NCI-H345 treated with DMSO at 0.1 percent for 48 hours (cell line): ENCODE results near the gene ZNF33B.
"Not testable (repeated sequence)": the region's sequence is repeated elsewhere in the genome, so short reads cannot be mapped to it uniquely, and the experiment has no call there.

Experiments
- DNase-seq: peaks from one replicate; lab custom pipeline; 2025; ENCODE audit not compliant: unreplicated experiment; lab: John Stamatoyannopoulos, UW

Gene ZNF33B

DNA sequence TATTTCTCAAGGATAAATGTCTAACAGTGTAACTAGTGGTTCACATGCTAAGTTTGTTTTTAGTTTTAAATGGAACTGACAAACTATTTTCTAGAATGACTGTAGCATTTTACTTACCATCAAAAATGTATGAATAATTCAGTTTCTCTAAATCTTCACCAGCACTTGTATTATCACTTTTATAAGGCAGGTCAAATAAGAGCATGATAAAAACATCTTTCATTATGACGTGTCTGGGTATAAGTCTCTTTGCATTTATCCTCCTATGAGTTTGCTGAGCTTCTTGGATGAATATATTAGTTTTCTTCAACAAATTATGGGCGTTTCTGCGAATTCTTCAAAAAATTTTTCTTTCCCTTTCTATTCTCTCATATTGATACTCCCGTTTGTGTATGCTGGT lies 19.9 kb downstream of the ZNF33B start:
- DNase-seq: no peak

DNA sequence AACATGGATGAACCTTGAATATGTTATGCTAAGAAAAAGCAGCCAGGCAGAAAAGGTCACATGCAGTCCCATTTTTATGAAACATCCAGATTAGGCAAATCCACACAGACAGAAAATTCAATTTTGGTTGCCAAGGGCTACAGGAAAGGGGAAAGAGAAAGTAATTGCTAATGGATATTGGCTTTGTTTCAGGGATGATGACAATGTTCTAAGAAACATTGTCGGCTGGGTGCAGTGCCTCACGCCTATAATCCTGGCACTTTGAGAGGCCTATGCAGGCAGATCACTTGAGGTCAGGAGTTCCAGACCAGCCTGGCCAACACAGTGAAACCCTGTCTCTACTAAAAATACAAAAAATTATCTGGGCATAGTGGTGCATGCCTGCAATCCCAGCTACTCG lies 23.0 kb downstream of the ZNF33B start:
- no peak for DNase-seq

DNA sequence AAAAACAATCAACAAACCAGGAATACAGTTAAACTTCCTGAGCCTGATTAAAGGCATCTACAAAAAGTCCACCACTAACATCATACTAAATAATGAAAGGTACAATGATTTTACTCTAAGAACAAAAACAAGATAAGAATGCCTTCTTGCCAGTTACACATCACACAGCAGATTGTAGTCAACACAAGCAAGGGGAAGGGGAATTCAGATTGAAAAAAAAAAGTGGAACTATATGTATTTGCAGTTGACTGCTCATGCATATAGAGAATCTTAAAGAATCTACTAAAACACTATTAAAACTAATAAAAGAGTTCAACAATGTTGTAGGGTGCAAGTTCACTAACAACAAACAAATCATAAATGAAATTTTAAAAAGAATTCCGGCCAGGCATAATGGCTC lies 28.5 kb downstream of the ZNF33B start:
- no peak for DNase-seq

DNA sequence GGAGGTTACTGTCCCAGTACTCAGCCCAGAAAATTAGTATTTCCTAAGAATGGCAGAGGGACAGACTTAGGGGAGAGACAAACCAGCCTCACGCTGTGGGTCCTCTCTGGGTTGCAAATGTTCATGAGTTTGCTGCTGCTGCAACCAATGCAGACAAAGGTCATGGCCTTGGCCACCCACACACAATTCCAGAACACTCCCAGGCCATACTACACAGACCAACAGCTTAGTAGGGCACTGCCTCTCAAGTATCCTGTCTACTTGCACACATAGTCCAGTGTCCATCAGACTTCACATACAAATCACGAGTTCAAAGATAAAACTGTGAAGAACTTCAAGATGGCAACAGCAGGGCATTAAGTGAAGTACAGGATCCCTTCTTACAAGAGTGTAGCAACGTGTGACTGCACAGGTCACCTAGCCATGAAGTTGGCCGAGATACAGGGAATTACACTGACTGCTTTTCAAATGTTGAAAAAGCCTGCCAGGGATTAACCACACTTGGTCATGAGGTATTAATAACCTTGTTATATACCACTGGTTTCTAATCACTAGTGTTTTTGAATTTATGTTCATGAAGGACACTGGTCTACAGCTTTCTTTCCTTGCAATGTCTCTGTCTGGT lies 40.0 kb downstream of the ZNF33B start:
- DNase-seq: no peak

DNA sequence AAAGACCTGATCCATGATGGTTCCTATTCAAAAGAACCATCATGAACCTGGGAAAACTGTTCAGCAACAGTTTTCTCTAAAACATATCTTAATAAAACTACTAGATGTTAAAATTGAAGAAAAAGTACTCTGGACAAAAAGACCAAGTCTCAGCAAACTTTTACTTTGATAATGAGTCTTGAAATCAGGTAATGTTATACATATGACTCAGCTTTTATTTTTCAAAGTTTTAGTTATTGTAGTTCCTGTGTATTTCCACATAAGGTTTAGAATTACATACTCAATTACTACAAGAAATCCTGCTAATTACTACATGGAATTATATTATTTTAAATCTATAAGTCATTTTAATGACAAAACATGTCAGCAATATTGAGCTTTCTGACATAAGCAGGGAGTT lies 42.2 kb downstream of the ZNF33B start:
- DNase-seq: no peak

DNA sequence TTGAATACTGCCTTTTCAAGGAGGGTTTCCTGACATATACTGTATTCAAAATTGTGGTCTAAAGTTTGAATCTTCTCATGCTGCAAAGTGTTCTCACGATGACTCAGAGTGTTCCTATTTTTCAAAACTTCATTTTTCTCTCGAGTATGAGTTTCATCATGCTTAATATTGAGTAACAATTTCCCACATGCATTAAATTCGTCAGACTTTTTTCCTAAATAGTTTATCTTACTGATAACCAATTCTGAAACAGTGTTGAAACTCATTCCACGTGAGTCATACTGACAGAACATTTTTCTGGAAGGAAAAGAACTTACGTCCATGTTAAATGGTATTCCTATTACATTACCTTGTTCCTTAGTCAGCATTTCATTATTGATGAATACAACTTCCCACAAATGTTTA lies 44.1 kb downstream of the ZNF33B start:
- DNase-seq: no peak

DNA sequence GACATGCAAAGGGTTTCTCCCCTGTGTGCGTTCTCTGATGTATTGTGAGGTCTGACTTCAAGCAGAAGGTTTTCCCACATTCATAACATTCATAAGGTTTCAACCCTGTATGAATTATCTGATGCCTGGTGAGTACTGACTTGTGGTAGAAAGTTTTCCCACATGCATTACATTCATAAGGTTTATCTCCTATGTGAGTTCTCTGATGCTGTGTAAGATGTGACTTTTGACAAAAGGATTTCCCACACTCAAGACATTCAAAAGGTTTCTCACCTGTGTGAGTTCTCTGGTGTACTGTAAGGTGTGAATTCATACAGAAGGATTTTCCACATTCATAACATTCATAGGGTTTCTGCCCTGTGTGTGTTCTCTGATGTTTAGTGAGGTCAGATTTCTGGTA lies 45.1 kb downstream of the ZNF33B start:
- DNase-seq: no peak

DNA sequence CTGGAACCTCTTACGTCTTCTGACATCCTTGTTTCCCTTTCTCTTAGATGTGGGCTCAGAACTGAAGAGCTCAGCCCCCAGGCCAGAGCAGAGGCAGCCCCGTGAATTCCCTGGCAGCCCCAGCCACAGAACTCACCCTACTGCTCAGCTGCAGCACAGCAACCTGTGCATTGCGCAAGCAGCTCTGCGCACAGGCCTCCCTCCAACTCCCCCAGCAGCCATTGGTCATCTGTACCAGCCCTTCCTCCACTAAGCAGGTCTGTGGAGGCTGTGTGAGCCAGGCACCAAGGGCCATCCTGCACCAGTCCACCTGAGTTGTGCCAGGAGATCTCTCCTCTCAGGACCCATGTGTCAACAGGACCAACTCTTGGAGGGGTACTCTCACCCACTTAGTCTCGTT lies 54.5 kb downstream of the ZNF33B start:
- DNase-seq: no peak

DNA sequence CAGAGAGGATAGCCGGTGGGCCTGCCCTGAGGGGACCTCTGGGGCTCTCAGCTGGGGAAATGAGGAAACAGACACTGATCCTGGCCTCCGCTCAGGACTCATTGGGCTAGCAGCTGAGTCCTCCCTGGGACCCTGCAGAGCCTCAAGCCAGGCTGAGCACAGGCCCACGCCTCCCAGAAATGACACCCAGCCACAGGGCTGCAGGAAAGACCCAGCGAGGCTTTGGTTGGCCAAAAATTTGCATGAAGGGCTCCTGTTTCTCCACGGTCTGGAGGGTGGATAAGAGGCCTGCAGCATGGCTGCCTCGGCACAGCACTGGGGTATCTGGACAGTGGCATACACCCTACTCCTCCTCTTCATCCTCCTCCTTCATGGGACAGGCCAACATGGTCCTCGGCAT lies 60.4 kb downstream of the ZNF33B start:
- DNase-seq: no peak

DNA sequence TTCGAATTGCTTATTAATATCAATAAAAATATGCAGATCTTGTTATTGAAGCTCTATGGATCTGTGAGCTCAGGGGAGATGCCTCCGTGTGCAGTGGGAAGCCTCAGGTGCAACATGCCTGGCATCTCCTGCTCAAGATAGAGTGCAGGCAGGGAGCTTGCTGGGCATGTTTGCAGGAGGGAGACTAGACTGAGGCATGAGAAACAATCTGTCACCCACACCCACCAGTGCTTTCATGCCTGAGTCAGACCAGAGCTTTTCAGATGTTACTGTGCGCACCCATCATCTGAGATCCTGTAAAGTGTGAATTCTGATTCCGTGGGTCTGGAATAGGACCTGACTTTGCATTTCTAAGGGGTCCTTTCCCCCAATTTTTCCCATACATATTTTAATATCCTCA lies 62.0 kb downstream of the ZNF33B start:
- DNase-seq: no peak

DNA sequence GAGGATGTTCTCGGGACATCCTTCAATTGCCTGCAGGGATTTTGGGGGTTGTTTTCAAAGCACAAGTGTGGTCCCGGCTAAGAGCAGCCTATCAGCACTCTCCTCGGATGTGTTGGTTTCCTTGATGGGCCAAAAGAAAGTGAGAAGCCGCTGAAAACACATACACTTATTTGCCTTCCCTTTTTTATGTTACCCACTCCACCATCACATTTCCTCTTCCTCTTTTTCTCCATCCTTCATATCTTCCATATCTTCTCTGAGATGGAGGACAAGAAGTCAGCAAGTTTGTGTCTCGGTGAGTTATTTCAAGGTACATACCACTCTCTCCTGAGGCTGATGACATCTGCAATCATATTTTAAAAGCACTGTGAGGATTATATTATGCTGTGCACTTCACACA lies 64.0 kb downstream of the ZNF33B start:
- no peak for DNase-seq

DNA sequence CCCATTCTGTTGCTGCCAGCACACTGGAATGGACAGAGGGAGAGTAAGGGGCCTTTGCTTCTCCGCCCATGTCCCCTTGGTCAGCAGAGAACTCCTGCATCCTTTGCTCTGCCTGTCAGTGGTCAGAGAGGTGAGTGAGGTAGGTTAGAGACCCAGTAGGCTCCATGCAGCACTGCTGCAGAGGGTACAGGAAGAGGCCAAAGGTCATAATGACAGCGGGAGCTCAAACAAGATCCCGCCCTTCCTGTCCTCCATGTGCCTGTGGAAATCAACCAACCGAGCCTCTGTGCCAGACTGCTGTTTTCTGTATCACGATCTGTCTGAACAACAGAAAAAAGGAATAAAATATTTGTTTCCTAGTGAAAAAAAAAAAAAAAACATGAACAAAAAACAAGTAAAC lies 81.4 kb downstream of the ZNF33B start:
- no peak for DNase-seq

DNA sequence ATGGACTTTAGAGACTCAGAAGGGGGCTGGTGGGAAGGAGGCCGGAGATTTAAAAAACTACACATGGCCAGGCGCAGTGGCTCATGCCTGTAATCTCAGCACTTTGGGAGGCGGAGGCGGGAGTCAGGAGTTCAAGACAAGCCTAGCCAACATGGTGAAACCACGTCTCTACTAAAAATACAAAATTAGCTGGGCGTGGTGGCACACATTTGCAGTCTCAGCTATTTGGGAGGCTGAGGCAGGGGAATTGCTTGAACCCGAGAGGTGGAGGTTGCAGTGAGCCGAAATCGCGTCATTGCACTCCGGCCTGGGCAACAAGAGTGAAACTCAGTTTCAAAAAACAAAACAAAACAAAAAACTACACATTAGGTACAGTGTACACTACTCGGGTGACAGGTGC lies 84.8 kb downstream of the ZNF33B start:
- DNase-seq: not testable (repeated sequence)

DNA sequence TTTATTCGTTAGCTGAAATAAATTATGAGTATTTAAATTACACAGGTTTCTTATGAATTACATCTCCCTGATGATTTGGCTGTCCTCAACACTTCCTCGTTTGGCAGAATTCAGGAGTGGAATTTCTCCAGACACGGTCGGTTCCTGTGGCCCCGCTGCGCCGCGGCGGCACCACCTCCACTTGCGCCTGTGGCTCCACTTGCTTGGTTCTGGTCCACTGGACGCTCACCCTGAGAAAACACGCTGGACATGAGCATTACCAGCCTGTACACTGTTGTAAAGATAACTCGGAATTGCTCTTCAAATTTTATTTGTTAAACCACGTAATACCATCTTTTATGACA lies 85.3 kb downstream of the ZNF33B start:
- DNase-seq: no peak

DNA sequence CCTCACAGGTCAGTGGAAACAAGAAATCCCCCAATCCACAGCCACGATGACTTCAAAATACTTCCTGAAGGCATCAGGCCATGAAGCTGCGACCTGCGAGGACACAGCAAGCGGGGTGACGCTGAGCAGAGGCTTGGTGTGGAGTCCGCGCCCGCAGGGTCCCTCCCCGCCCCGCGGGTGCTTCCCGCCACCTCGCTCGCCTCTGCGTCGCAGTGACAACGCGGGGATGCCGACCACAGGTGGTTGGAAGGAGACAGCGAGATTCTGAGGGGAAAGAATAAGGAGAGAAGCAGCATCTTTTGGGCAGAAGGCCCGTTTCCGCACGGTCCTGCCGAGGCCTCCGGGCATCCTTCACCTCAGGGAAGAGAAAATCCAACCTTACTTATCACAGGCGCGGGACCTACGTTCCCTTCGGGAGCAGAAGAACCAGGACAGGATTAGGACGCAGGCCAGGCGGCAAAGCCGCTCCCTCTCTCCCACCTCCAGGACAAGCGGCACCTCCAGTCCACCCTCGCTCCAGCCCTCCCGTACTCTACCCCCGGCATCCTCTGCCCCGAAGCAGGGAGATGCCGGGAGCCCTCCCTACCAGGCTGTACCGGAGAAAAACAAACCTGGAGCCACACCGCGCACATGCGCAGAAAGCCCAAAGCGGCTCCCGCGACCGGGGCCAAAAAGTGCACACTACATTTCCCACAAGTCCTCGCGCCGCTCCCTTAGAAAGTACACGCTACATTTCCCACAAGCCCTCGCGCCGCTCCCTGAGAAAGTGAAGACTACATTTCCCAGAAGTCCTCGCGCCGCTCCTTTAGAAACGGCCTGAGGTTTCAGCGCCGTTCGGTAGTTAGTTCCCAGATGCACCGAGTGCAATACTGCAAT lies 85.9 kb downstream of the ZNF33B start:
- peak; percentile 80 for DNase-seq

DNA sequence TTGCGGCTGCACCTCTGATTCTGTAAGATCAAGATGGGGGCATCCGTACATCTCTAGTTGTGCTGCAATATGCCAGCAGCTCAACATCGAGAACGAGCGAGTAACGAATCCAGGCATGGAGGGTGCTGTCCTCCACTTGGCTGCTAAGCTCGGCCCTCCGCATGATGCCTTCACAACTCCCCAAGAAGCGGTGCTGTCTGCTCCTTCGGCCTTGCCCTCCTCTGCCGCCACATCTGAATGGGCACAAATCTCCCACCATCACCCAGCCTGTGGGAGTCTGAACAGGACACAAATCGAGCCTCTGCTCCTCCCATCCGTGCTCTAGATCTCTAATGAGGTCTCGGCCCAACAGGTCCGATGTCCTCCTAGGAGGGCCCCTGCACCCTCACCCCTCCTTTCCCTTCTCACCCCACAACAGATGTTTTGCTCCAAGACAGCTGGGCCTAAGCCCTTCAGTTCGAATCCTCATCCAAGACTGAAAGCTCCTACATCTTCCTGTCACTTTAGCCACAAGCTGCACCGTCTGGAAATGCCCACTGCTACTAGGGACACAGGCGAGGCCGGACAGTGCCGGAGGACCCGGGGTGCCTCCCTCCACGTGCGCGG lies 86.7 kb downstream of the ZNF33B start:
- DNase-seq: no peak

DNA sequence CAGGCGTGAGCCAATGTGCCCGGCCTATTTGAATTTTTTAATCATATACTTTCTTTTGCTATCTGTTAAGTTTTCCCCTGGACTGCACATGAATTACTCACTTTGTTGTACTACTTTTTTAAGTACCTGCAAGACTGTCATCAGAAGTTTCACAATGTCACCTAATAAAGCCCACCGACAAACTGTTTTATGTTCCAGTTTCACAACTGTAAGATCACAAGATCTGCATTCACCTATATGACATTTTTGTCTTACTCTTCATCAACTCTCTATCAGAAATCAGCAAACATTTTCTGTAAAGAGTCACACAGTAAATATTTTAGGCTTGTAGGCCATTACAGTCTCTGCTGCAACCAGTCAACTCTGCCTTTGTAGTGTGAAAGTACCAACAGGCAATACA lies 88.5 kb downstream of the ZNF33B start:
- DNase-seq: no peak

DNA sequence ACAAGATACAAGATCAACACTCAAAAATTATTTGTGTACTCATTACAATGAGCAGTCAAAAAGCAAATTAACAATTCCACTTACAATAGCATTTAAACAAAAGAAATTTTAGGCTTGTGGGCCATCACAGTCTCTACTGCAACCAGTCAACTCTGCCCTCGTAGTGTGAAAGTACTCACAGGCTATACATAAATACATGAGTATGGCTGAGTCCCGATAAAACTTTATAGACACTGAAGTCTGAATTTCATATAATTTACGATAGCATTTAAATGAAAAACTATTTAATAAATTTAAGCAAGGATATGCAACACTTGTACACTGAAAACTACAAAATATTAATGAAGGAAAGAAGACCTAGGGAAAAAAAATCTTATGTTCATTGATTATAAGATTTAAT lies 90.1 kb downstream of the ZNF33B start:
- no peak for DNase-seq

DNA sequence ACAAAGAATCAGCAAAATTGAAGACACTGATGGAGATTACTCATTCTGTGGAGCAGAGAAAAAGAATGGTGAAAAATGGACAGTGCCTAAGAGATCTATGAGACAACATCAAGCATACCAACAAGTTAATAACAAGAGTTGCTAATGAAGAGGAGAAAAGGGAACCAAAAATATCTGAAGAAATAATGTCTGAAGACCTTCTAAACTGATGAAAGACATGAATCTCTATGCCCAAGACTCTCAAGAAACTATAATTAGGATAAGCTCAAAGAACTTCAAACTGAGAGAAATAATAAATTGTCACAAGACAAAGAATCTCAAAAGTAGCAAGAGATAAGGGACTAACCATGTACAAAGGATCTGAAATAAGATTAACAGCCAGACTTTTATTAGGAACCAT lies 93.4 kb downstream of the ZNF33B start:
- no peak for DNase-seq

DNA sequence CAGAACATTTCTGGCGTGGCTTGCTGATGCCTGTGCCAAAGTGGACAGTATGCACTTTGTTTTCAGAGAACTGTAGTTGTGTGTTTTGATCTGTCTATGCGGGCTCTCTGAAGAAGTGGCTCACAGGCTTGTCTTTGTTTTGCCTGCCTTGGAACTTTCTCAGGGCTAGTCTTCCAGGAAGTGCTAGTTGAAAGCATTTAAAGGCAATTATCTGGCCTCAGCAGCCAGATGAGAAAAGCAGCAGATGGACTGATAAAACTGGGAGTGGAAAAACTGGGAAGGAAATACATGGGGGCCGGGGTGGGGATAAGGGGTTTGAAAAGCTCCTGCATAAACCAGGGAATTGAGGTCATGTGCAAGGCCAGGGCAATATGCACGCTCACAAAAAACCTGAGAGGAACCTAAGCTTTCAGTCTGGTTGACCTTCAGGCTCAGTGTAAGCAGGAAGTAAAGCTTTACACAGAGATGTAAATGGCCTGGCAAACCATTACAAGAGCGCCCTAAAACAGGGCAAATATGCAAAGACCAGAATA lies 94.5 kb downstream of the ZNF33B start:
- no peak for DNase-seq
